HCT116 (cell line): ENCODE measurements around the gene TMEM26. TPM values are rescaled to one million over a fixed set of nuclear protein-coding genes. Genes with fewer than 3 reads are reported as not detected.

Source experiments
- ATAC-seq: fragments of 200-7000 bp; cut with Tn5 transposase; 2 replicates; pipeline ENCODE4 v1.9.1; 2020; ENCODE audit warnings: mild to moderate bottlenecking, moderate library complexity
- BruUV-seq: library from RNA; stranded (reverse); fragments of 400-500 nt; replicated peaks from 2 replicates; lab custom pipeline; 2021; lab: Mats Ljungman, UMichigan
- CTCF ChIA-PET: fragments of 300-600 bp; sonication (Branson Sonifier 250); formaldehyde crosslinking; loops from one replicate; lab custom pipeline; 2021; ENCODE audit warnings: antibody characterized with exemption; lab: Charles Lee
- POLR2A ChIA-PET: fragments of 300-600, 350-600 bp; sonication (Branson Sonifier 250); formaldehyde crosslinking; loops from one replicate; lab custom pipeline; 2021; ENCODE audit warnings: antibody characterized with exemption; lab: Charles Lee
- RAD21 ChIA-PET, 2 experiments: fragments of 300-600 bp; sonication (Branson Sonifier 250); formaldehyde crosslinking; loops; one replicate each; lab custom pipeline; 2023; ENCODE audit warnings: low total read pairs in 2 of 2; ENCODE audit not compliant: uncharacterized antibody in 2 of 2, unreplicated experiment in 2 of 2, low non-redundant PET in 1 of 2; lab: Charles Lee
- DNase-seq: peaks from one replicate; pipeline ENCODE4 v3.0.0-alpha.2; 2010; ENCODE audit warnings: low read depth, low spot score
- H2AFZ ChIP-seq: fragments of 200-600 bp; shearing (Covaris generic), sonication (generic); 2 replicates; pipeline ENCODE4 v1.6.1; 2017; ENCODE audit warnings: low read depth, mixed run types, mixed read lengths, antibody characterized with exemption, low read length; ENCODE audit not compliant: poor library complexity, severe bottlenecking
- H3K27ac ChIP-seq: 2 replicates; pipeline ENCODE4 v1.5.1; 2012; ENCODE audit warnings: low read depth, low read length
- H3K27me3 ChIP-seq: fragments of 200-600 bp; sonication (generic); 2 replicates; pipeline ENCODE4 v1.6.1; 2016; ENCODE audit warnings: mixed run types, low read length, mixed read lengths; ENCODE audit not compliant: insufficient read depth
- H3K36me3 ChIP-seq, 2 experiments: fragments of 200-500 bp in 1 of 2; fragments of 200-600 bp in 1 of 2; sonication (Bioruptor generic) in 1 of 2; sonication (generic) in 1 of 2; 2 replicates each; pipeline versions ENCODE4 v1.5.1 to v1.6.1; 2014 to 2016; ENCODE audit warnings: low read length in 2 of 2, inconsistent platforms in 1 of 2, mixed read lengths in 1 of 2, mixed run types in 1 of 2; ENCODE audit not compliant: insufficient read depth in 2 of 2, control insufficient read depth in 1 of 2
- H3K4me1 ChIP-seq, 2 experiments: fragments of 200-600 bp in 1 of 2; sonication (generic) in 1 of 2; 2 replicates each; pipeline versions ENCODE4 v1.5.1 to v1.6.1; 2012 to 2017; ENCODE audit warnings: low read length in 2 of 2, inconsistent platforms in 1 of 2, mild to moderate bottlenecking in 1 of 2, mixed read lengths in 1 of 2, mixed run types in 1 of 2, moderate library complexity in 1 of 2; ENCODE audit not compliant: insufficient read depth in 2 of 2, control insufficient read depth in 1 of 2
- H3K4me2 ChIP-seq: fragments of 200-600 bp; sonication (generic); 2 replicates; pipeline ENCODE4 v1.6.1; 2017; ENCODE audit warnings: mixed run types, low read length, mixed read lengths
- H3K4me3 ChIP-seq, 2 experiments: fragments of 200-600 bp in 1 of 2; sonication (generic) in 1 of 2; replicated peaks in 1 of 2; 2 replicates each; pipeline ENCODE4 v1.5.1; 2011 to 2016; ENCODE audit warnings: low read length in 2 of 2, control low read depth in 1 of 2, low read depth in 1 of 2, mild to moderate bottlenecking in 1 of 2, mixed read lengths in 1 of 2, mixed run types in 1 of 2
- H3K79me2 ChIP-seq: fragments of 200-600 bp; sonication (generic); 2 replicates; pipeline ENCODE4 v1.6.1; 2017; ENCODE audit warnings: mild to moderate bottlenecking, mixed run types, low read length, moderate library complexity, mixed read lengths; ENCODE audit not compliant: insufficient read depth
- H3K9ac ChIP-seq: fragments of 200-600 bp; sonication (generic); 2 replicates; pipeline ENCODE4 v1.6.1; 2016; ENCODE audit warnings: low read length, mixed read lengths
- H3K9me2 ChIP-seq: fragments of 200-600 bp; sonication (generic), shearing (Covaris generic); 2 replicates; pipeline ENCODE4 v1.6.1; 2017; ENCODE audit warnings: mixed run types, mild to moderate bottlenecking, moderate library complexity; ENCODE audit not compliant: insufficient read depth
- H3K9me3 ChIP-seq, 2 experiments: fragments of 200-500 bp in 1 of 2; fragments of 200-600 bp in 1 of 2; sonication (Bioruptor generic) in 1 of 2; sonication (generic) in 1 of 2; 2 replicates each; pipeline ENCODE4 v1.6.1; 2014 to 2017; ENCODE audit warnings: low read length in 2 of 2, mixed read lengths in 2 of 2, inconsistent platforms in 1 of 2, low read depth in 1 of 2, mild to moderate bottlenecking in 1 of 2, mixed run types in 1 of 2, moderate library complexity in 1 of 2; ENCODE audit not compliant: control insufficient read depth in 1 of 2, insufficient read depth in 1 of 2
- H4K20me1 ChIP-seq: fragments of 200-600 bp; sonication (generic), shearing (Covaris generic); 2 replicates; pipeline ENCODE4 v1.6.1; 2017; ENCODE audit warnings: mixed run types, mild to moderate bottlenecking, moderate library complexity; ENCODE audit not compliant: insufficient read depth
- ELF1 ChIP-seq: IDR thresholded peaks from 2 replicates; pipeline ENCODE4 v1.6.1; 2012; ENCODE audit warnings: low read depth, borderline replicate concordance
- EZH2 ChIP-seq: fragments of 200-600 bp; sonication (generic); IDR thresholded peaks from 2 replicates; pipeline ENCODE4 v1.6.1; 2017; ENCODE audit warnings: antibody characterized with exemption, mixed run types
- FOSL1 ChIP-seq: IDR thresholded peaks from 2 replicates; pipeline ENCODE4 v1.6.1; 2012; ENCODE audit warnings: low read depth
- JUND ChIP-seq: IDR thresholded peaks from 2 replicates; pipeline ENCODE4 v1.6.1; 2012
- POLR2AphosphoS5 ChIP-seq: IDR thresholded peaks from 2 replicates; pipeline ENCODE4 v1.6.1; 2011; ENCODE audit warnings: mild to moderate bottlenecking, low read depth, low read length, moderate library complexity
- SRF ChIP-seq: IDR thresholded peaks from 2 replicates; pipeline ENCODE4 v1.6.1; 2012; ENCODE audit warnings: low read depth
- YY1 ChIP-seq: IDR thresholded peaks from 2 replicates; pipeline ENCODE4 v1.6.1; 2011; ENCODE audit warnings: low read length, low read depth, moderate library complexity, mild to moderate bottlenecking; ENCODE audit not compliant: insufficient replicate concordance; ENCODE audit errors: extremely low read depth
- intact Hi-C: fragments of 100-400 bp; cut with micrococcal nuclease; formaldehyde crosslinking; loops from 2 replicates; pipeline ENCODE4 v1.10.0; 2022
- total RNA-seq: library from RNA; stranded (reverse); gene quantifications from one replicate; pipeline ENCODE4 v1.2.1, GENCODE V29; 2021; ENCODE audit not compliant: unreplicated experiment
- TF ChIP-seq, protein P1 (sequence below): IDR thresholded peaks from 2 replicates; pipeline ENCODE4 v1.6.1; 2012
- TF ChIP-seq, protein P2 (sequence below): IDR thresholded peaks from 2 replicates; pipeline ENCODE4 v1.6.1; 2011; ENCODE audit warnings: mild to moderate bottlenecking, low read length, moderate library complexity; ENCODE audit not compliant: insufficient replicate concordance; ENCODE audit errors: extremely low read depth

The TMEM26 gene
- total RNA-seq, 1 experiment from 2014 or later = not detected

DNA sequence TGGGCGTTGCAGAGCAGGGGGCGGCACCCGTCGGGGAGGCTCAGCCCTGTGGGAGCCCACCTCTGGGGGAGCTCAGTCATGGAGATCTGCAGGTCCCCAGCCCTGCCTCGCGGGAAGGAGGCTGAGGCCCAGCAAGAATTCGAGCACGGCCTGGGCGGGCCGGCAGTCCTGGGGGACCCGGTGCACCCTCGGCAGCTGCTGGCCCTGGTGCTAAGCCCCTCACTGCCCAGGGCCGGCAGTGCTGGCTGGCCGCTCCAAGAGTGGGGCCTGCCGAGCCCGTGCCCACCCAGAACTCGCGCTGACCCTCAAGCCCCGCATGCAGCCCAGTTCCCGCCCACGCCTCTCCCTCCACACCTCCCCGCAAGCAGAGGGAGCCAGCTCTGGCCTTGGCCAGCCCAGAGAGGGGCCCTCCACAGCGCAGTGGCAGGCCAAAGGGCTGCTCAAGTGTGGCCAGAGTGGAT, 76.2 kb downstream of the TMEM26 start:
- ATAC-seq (no peak), DNase-seq (no peak)
- H3K4me2 ChIP-seq = no peak overlapping the region
- ChIA-PET RAD21 (no interaction called here), POLR2A (no interaction called here), CTCF (no interaction called here)
- H3K4me1 ChIP-seq = no peaks in the 10 kb centered on the region
- no TSS peak for BruUV-seq
- no peak overlapping the region for H3K9ac ChIP-seq
- H3K9me2 ChIP-seq = 0 out of 2 replicates have a peak, but pooled peaks cover 3% of the 10 kb centered on the region
- H3K9me3 ChIP-seq = 0 out of 4 replicates have a peak, but pooled peaks cover 0 to 3% of the 10 kb centered on the region in 2 experiments
- no peaks in the 10 kb centered on the region for H4K20me1 ChIP-seq
- no peak overlapping the region for H3K4me3 ChIP-seq
- no peak overlapping the region for H3K27ac ChIP-seq
- TF ChIP-seq, protein P1, sequence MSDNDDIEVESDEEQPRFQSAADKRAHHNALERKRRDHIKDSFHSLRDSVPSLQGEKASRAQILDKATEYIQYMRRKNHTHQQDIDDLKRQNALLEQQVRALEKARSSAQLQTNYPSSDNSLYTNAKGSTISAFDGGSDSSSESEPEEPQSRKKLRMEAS = no peak
- no peak for TF ChIP-seq JUND
- TF ChIP-seq YY1 = no peak
- TF ChIP-seq, protein P2, sequence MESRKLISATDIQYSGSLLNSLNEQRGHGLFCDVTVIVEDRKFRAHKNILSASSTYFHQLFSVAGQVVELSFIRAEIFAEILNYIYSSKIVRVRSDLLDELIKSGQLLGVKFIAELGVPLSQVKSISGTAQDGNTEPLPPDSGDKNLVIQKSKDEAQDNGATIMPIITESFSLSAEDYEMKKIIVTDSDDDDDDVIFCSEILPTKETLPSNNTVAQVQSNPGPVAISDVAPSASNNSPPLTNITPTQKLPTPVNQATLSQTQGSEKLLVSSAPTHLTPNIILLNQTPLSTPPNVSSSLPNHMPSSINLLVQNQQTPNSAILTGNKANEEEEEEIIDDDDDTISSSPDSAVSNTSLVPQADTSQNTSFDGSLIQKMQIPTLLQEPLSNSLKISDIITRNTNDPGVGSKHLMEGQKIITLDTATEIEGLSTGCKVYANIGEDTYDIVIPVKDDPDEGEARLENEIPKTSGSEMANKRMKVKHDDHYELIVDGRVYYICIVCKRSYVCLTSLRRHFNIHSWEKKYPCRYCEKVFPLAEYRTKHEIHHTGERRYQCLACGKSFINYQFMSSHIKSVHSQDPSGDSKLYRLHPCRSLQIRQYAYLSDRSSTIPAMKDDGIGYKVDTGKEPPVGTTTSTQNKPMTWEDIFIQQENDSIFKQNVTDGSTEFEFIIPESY = no peak
- TF ChIP-seq POLR2AphosphoS5 = no peak
- TF ChIP-seq EZH2 = no peak
- H3K79me2 ChIP-seq = no peaks in the 10 kb centered on the region
- intact Hi-C loops = no loop called here
- H3K36me3 ChIP-seq = no peaks in the 10 kb centered on the region
- no peaks in the 10 kb centered on the region for H3K27me3 ChIP-seq
- H2AFZ ChIP-seq = no peak overlapping the region

DNA sequence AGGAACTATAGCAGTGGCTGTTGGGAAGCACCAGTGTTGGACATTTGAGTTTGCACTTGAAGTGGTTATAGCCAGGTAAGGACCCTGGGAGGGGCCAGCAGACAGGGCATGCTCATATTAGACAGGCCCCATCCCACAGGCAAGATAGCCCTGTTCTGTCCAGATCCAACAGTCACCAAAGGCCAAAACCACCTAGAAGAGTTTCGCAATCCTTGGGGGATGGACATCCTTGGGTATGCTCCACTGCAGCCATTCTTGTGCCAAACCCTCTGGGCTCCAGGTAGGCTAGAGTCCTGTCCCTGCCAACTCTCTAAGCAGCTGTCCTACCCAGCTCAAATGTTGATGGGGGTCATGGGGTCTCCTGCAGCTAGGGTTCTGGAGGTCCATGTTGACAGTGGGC, 76.8 kb downstream of the TMEM26 start:
- ChIA-PET POLR2A (no interaction called here), CTCF (no interaction called here), RAD21 (no interaction called here)
- Histone ChIP-seq H3K9me3 (0 out of 4 replicates have a peak, but pooled peaks cover 0 to 3% of the 10 kb centered on the region in 2 experiments), H3K27me3 (no peaks in the 10 kb centered on the region), H3K9me2 (0 out of 2 replicates have a peak, but pooled peaks cover 3% of the 10 kb centered on the region), H3K79me2 (no peaks in the 10 kb centered on the region), H3K4me3 (no peak overlapping the region), H3K9ac (no peak overlapping the region), H4K20me1 (no peaks in the 10 kb centered on the region), H2AFZ (no peak overlapping the region), H3K4me1 (no peaks in the 10 kb centered on the region), H3K4me2 (no peak overlapping the region), H3K36me3 (no peaks in the 10 kb centered on the region), H3K27ac (no peak overlapping the region)
- ATAC-seq (no peak), DNase-seq (no peak)
- intact Hi-C loops = no loop called here
- no TSS peak for BruUV-seq
- TF ChIP-seq, protein P1 = no peak
- TF ChIP-seq FOSL1 = no peak
- no peak for TF ChIP-seq SRF
- no peak for TF ChIP-seq ELF1
- no peak for TF ChIP-seq EZH2
- no peak for TF ChIP-seq JUND
